Measurements from ENCODE around the gene RARG. TPM values are rescaled to one million over a fixed set of nuclear protein-coding genes. Genes with fewer than 3 reads are reported as not detected.

Gene RARG
- total RNA-seq, 4 donors from 2014 or later: 4.2 to 14.1 (median 10.9) TPM

DNA sequence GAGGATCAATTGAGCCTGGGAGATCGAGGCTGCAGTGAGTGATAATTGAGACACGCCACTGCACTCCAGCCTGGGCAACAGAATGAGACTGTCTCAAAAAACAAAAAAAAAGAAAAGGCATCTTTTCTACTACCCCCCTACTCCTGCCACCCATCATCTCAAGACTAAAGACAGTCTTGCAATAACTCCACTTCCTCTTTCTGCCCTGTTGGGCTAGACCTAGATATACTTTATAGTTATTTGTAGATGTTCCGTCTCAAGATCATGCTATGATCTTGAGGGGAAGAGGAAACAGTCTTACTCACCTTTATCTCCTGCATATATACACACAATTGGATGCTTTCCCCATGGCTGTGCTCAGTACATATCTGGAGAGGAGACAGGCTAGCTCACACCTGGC, 24.0 kb upstream of the RARG start:
- TF ChIP-seq, protein P1, sequence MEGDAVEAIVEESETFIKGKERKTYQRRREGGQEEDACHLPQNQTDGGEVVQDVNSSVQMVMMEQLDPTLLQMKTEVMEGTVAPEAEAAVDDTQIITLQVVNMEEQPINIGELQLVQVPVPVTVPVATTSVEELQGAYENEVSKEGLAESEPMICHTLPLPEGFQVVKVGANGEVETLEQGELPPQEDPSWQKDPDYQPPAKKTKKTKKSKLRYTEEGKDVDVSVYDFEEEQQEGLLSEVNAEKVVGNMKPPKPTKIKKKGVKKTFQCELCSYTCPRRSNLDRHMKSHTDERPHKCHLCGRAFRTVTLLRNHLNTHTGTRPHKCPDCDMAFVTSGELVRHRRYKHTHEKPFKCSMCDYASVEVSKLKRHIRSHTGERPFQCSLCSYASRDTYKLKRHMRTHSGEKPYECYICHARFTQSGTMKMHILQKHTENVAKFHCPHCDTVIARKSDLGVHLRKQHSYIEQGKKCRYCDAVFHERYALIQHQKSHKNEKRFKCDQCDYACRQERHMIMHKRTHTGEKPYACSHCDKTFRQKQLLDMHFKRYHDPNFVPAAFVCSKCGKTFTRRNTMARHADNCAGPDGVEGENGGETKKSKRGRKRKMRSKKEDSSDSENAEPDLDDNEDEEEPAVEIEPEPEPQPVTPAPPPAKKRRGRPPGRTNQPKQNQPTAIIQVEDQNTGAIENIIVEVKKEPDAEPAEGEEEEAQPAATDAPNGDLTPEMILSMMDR (IDR thresholded peaks at IDR 0.05; ENCODE audit: low read depth): no peak

DNA sequence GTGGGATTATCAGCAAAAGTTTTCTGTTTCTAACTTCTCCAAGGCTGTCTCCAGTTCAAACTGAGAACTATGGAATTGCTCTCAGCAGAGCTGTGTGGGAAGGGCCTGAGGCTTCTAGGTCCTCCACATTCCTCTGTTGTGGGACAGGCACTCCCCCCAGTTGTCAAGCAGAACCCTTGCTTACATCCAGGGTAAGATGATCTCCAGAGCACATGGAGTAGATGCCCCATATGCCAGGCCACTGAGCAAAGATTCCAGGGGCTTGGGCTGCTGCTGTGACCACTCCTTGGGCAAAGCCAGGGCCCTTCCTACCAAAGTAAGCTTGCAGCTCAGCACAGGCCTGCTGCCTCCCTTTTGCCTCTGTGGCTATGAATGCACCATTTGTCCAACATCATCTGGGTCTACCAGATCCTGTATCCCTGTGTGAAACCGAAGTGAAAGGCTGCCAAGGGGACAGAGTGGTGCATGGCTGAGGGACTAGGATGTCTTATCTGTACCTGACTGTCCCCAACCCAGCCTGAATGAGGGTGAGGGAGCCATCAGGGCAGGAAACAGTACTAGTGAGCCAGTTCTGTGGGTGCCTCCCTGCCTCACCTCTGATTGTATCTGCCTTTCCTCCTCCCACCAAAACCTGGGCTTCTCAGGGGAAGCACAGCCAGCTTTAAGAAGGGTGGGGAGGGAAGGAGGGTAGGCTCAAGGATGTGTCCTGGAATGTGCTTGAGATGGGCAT, 23.0 kb upstream of the RARG start:
- TF ChIP-seq, protein P1 (IDR thresholded peaks at IDR 0.05; ENCODE audit: low read depth): no peak

DNA sequence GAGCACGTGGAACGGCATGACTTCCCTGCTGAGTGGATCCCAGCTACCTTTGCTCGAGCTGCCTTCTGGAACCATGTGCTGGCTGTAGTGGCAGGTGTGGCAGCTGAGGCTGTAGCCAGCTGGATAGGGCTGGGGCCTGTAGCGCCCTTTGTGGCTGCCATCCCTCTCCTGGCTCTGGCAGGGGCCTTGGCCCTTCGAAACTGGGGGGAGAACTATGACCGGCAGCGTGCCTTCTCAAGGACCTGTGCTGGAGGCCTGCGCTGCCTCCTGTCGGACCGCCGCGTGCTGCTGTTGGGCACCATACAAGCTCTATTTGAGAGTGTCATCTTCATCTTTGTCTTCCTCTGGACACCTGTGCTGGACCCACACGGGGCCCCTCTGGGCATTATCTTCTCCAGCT, 21.3 kb upstream of the RARG start:
- TF ChIP-seq, protein P1 (IDR thresholded peaks at IDR 0.05; ENCODE audit: low read depth): no peak

DNA sequence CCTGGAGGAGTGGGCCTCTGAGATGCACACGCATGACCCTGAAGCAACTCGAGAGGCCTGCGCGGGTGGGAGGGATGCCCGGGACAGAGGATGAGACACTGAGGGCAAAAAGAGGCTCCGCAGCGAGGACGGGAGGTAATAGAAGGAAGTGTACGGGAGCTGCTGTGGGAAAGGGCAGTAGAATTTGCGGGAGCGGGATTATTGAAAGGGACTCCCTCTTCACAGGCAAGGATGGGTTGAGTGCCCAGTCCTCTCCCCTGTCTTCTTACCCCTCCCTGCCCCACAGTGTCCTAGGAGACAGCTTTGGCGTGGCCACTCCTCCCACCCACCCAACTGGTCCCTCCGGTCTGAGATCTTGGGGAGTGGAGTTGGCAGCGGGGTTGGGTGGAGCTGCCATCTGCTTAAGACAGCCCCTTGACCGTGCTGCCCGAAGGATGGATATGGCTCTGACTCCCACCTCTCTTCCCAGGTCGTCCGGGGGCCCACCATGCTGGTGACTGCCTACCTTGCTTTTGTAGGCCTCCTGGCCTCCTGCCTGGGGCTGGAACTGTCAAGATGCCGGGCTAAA, 20.4 kb upstream of the RARG start:
- TF ChIP-seq, protein P1 (IDR thresholded peaks at IDR 0.05; ENCODE audit: low read depth): no peak

DNA sequence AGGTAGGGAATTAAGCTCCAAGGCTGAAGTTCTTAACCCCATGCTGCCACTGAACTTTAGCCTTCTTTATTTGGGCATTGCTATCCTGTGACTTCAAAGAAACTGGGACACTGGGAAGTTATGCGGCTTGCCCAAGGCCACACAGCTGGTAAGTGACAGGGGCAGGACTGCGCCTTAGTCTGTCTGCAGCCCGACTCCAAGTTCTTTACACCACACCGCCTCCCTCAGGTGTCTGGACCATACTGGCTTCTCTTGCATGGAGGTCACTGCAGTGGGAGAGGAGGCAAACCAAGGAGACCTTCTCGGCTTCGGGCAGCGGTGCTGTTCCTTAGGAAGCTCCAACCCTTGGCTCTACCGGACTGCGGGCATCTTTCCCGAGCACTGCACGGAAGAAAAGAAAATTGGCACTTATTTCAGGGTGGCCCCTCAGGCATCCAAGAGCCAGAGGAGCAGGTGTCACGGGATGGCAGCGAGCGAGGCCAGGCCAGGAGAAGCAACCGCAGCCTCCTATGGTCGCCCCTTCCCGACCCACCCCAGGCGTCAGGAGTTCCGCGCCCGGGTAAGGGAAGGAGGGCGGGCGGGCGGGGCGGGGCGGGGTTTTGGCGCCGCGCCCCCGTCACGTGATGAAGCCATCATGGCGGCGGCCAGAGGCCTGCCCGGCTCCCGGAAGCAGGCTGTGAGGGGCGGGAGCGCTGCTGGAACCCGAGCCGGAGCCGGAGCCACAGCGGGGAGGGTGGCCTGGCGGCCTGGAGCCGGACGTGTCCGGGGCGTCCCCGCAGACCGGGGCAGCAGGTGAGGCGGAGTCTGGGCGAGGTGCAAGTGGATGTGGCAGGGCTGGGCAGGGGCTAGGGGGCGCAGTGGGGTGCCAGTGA, 19.7 kb upstream of the RARG start:
- TF ChIP-seq, protein P1 (IDR thresholded peaks at IDR 0.05; ENCODE audit: low read depth): no peak

DNA sequence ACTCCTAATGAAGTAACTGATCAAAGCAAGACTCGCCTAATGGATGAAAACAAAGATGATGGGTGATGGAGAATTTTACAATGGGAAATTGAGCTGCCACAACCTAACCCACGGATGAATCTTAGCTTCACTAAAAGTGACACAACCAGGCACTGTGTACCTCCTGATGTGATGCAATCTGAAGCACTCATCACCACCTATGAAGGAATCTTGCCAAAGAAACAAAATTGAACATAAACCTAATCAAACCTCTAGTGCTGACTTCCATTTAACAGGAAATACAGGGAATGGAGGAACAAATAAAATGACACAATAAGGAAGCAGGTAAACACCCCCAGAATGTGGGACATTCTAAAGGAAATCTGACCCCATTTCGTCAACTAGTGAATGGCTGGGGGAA, 13.3 kb upstream of the RARG start:
- TF ChIP-seq, protein P1 (IDR thresholded peaks at IDR 0.05; ENCODE audit: low read depth): no peak

DNA sequence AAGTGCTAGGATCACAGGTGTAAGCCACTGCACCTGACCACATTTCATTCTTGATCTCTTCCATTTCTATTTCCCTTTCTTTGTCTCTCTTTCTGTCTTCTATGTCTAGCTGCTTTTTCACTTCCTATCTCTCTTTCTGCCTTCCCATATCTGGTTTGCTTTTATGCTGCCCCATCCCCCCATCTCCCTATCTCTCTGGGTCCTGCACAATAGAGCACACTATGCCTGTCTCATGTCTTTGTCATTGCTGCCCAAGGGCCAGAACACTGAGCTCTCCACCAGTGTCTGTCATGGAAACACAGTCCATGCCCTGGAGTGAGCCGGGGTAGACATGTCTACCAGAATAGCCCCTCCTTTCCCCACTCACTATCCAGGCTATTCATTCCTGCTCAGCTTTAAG, 12.3 kb upstream of the RARG start:
- TF ChIP-seq, protein P1 (IDR thresholded peaks at IDR 0.05; ENCODE audit: low read depth): no peak

Data from subcutaneous adipose tissue (tissue), 4 donors.